ENCODE results near the gene PLXND1.

- TF ChIP-seq, protein P1, sequence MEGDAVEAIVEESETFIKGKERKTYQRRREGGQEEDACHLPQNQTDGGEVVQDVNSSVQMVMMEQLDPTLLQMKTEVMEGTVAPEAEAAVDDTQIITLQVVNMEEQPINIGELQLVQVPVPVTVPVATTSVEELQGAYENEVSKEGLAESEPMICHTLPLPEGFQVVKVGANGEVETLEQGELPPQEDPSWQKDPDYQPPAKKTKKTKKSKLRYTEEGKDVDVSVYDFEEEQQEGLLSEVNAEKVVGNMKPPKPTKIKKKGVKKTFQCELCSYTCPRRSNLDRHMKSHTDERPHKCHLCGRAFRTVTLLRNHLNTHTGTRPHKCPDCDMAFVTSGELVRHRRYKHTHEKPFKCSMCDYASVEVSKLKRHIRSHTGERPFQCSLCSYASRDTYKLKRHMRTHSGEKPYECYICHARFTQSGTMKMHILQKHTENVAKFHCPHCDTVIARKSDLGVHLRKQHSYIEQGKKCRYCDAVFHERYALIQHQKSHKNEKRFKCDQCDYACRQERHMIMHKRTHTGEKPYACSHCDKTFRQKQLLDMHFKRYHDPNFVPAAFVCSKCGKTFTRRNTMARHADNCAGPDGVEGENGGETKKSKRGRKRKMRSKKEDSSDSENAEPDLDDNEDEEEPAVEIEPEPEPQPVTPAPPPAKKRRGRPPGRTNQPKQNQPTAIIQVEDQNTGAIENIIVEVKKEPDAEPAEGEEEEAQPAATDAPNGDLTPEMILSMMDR (conservative IDR thresholded peaks at IDR 0.05 in 1 of 2, IDR thresholded peaks at IDR 0.05 in 1 of 2; ENCODE audit: low read depth in 1 of 2, low read length in 2 of 2) = no peak
- TF ChIP-seq EZH2 (IDR thresholded peaks at IDR 0.05; ENCODE audit: low read length, missing control alignments) = no peak
These were observed 29.2 kb upstream of the PLXND1 start for GRCh38 chr3:129635656-129636055.

Measured in fibroblast of lung (primary cell).